ENCODE data around the gene FMN1.

DNA sequence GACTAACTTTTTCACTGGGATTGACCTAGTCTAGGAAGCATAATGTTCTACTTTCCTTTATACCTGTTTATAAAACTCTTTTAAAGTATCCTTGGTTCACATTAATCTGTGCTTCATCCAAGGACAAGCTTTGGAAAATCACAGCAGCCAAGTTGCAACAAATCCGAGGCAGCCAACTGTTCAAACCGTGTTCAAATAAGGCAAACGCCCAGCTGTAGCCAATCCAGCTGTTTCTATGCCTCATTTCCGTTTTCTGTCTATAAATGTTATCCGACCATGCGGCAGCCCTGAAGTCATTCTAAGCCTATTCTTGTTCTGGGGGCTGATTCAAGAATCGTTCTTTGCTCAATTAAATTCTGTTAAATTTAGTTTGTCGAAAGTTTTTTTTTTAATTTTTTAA, 78.3 kb downstream of the FMN1 start:
- TF ChIP-seq, protein P1, sequence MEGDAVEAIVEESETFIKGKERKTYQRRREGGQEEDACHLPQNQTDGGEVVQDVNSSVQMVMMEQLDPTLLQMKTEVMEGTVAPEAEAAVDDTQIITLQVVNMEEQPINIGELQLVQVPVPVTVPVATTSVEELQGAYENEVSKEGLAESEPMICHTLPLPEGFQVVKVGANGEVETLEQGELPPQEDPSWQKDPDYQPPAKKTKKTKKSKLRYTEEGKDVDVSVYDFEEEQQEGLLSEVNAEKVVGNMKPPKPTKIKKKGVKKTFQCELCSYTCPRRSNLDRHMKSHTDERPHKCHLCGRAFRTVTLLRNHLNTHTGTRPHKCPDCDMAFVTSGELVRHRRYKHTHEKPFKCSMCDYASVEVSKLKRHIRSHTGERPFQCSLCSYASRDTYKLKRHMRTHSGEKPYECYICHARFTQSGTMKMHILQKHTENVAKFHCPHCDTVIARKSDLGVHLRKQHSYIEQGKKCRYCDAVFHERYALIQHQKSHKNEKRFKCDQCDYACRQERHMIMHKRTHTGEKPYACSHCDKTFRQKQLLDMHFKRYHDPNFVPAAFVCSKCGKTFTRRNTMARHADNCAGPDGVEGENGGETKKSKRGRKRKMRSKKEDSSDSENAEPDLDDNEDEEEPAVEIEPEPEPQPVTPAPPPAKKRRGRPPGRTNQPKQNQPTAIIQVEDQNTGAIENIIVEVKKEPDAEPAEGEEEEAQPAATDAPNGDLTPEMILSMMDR (IDR thresholded peaks at IDR 0.05) = no peak
- TF ChIP-seq POLR2A (IDR thresholded peaks at IDR 0.05) = no peak

Measured in testis (tissue), 2 donors.